Measurements from ENCODE around the gene C4orf46. TPM values are rescaled to one million over a fixed set of nuclear protein-coding genes. Genes with fewer than 3 reads are reported as not detected.
"Not testable (repeated sequence)": the region's sequence is repeated elsewhere in the genome, so short reads cannot be mapped to it uniquely, and the experiment has no call there.

Gene C4orf46
- 7.7 and 16.1 TPM in 2 replicates for total RNA-seq

- DNase-seq (ENCODE audit: low read depth): no peak
Observed at GRCh38 chr4:158671665-158671914, at the start of gene C4orf46. Gene C4orf46 (minus strand): TSS chr4:158671887. CDS start chr4:158671801, 86 bp downstream.

- DNase-seq (ENCODE audit: low read depth): no peak
Observed at GRCh38 chr4:158715802-158716201, 44.1 kb upstream of the C4orf46 start.

GRCh38 chr4:158714937-158715336, 43.2 kb upstream of the C4orf46 start:
- no peak for DNase-seq (ENCODE audit: low read depth)

GRCh38 chr4:158712622-158713021, 40.9 kb upstream of the C4orf46 start:
- not testable (repeated sequence) for DNase-seq (ENCODE audit: low read depth)

- DNase-seq (ENCODE audit: low read depth): peak; percentile 19
Observed at GRCh38 chr4:158710814-158711213, 39.1 kb upstream of the C4orf46 start.

GRCh38 chr4:158704274-158704673, 32.6 kb upstream of the C4orf46 start:
- DNase-seq (ENCODE audit: low read depth): no peak

GRCh38 chr4:158688813-158689212, 17.1 kb upstream of the C4orf46 start:
- DNase-seq (ENCODE audit: low read depth): no peak

GRCh38 chr4:158682066-158682465, 10.4 kb upstream of the C4orf46 start:
- no peak for DNase-seq (ENCODE audit: low read depth)

GRCh38 chr4:158681629-158682028, 9.9 kb upstream of the C4orf46 start:
- DNase-seq (ENCODE audit: low read depth): no peak

GRCh38 chr4:158678767-158679166, 7.1 kb upstream of the C4orf46 start:
- DNase-seq (ENCODE audit: low read depth): no peak

GRCh38 chr4:158676076-158676475, 4.4 kb upstream of the C4orf46 start:
- DNase-seq (ENCODE audit: low read depth): no peak

GRCh38 chr4:158673633-158674032, 1.9 kb upstream of the C4orf46 start:
- no peak for DNase-seq (ENCODE audit: low read depth)

- DNase-seq (ENCODE audit: low read depth): peak; percentile 98
Observed at GRCh38 chr4:158671915-158672806, 474 bp upstream of the C4orf46 start, which contains the start of gene ETFDH. Gene ETFDH (plus strand): TSS chr4:158672296. CDS start chr4:158672457, 161 bp downstream.

- DNase-seq (ENCODE audit: low read depth): peak; percentile 61
Observed at GRCh38 chr4:158670975-158671664, 567 bp downstream of the C4orf46 start.

- DNase-seq (ENCODE audit: low read depth): no peak
Observed at GRCh38 chr4:158669310-158669709, 2.4 kb downstream of the C4orf46 start.

GRCh38 chr4:158667651-158668198, 4.0 kb downstream of the C4orf46 start:
- DNase-seq (ENCODE audit: low read depth): peak; percentile 23

GRCh38 chr4:158666892-158667291, 4.8 kb downstream of the C4orf46 start:
- no peak for DNase-seq (ENCODE audit: low read depth)

- DNase-seq (ENCODE audit: low read depth): no peak
Observed at GRCh38 chr4:158664806-158665205, 6.9 kb downstream of the C4orf46 start.

GRCh38 chr4:158663707-158664625, 7.7 kb downstream of the C4orf46 start:
- not testable (repeated sequence) for DNase-seq (ENCODE audit: low read depth)

- DNase-seq (ENCODE audit: low read depth): not testable (repeated sequence)
Observed at GRCh38 chr4:158663255-158663654, 8.4 kb downstream of the C4orf46 start.

- no peak for DNase-seq (ENCODE audit: low read depth)
Observed at GRCh38 chr4:158657291-158657690, 14.4 kb downstream of the C4orf46 start.

- no peak for DNase-seq (ENCODE audit: low read depth)
Observed at GRCh38 chr4:158656439-158656838, 15.2 kb downstream of the C4orf46 start.
